ENCODE measurements around the gene MSH2. TPM values are rescaled to one million over a fixed set of nuclear protein-coding genes. Genes with fewer than 3 reads are reported as not detected.
"Not testable (repeated sequence)": the region's sequence is repeated elsewhere in the genome, so short reads cannot be mapped to it uniquely, and the experiment has no call there.

The MSH2 gene
- total RNA-seq, 2 donors from 2014 or later = 4.3 to 8.9 TPM

DNA sequence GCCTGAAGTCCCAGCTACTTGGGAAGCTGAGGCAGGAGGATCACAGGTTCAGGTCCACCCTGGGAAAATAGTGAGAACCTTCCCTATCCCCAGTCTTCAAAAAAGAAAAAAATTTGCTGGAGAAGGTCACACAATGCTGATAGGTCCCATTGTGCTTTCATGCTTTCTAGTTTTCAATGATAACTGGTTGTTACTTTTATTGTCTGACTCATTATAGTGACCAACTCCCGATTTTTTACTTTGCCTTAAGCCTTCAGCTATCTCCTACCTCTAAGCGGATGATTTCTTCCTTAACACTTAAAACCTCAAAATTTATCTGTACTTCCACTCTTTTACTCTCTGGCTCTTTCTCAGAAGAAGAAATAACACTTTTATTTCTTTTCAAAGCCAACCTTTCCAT, 17.3 kb downstream of the MSH2 start:
- H3K4me1 ChIP-seq = no peaks in the 10 kb centered on the region
- peaks cover 18% of the 10 kb centered on the region for H3K36me3 ChIP-seq
- DNase-seq (ENCODE audit: low spot score) = no peak
- TF ChIP-seq, protein P1, sequence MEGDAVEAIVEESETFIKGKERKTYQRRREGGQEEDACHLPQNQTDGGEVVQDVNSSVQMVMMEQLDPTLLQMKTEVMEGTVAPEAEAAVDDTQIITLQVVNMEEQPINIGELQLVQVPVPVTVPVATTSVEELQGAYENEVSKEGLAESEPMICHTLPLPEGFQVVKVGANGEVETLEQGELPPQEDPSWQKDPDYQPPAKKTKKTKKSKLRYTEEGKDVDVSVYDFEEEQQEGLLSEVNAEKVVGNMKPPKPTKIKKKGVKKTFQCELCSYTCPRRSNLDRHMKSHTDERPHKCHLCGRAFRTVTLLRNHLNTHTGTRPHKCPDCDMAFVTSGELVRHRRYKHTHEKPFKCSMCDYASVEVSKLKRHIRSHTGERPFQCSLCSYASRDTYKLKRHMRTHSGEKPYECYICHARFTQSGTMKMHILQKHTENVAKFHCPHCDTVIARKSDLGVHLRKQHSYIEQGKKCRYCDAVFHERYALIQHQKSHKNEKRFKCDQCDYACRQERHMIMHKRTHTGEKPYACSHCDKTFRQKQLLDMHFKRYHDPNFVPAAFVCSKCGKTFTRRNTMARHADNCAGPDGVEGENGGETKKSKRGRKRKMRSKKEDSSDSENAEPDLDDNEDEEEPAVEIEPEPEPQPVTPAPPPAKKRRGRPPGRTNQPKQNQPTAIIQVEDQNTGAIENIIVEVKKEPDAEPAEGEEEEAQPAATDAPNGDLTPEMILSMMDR (IDR thresholded peaks at IDR 0.05) = no peak
- no peak overlapping the region for H3K27ac ChIP-seq
- no peaks in the 10 kb centered on the region for H3K9me3 ChIP-seq
- H3K4me3 ChIP-seq = no peak overlapping the region
- no peaks in the 10 kb centered on the region for H3K27me3 ChIP-seq

DNA sequence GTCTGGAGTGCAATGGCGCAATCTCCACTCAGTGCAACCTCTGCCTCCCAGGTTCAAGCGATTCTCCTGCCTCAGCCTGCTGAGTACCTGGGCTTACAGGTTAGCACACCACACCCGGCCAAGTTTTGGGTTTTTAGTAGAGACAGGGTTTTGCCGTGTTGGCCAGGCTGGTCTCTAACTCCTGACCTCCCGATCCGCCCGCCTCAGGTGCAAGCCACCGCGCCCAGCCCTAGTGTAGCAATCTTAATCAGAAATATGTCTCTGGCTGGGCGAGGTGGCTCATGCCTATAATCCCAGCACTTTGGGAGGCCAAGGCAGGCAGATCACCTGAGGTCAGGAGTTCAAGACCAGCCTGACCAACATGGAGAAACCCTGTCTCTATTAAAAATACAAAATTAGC, 17.7 kb downstream of the MSH2 start:
- not testable (repeated sequence) for H3K4me1 ChIP-seq; DNase-seq (ENCODE audit: low spot score); H3K9me3 ChIP-seq; H3K27me3 ChIP-seq; H3K4me3 ChIP-seq; H3K27ac ChIP-seq
- H3K36me3 ChIP-seq = peaks cover 16% of the 10 kb centered on the region

DNA sequence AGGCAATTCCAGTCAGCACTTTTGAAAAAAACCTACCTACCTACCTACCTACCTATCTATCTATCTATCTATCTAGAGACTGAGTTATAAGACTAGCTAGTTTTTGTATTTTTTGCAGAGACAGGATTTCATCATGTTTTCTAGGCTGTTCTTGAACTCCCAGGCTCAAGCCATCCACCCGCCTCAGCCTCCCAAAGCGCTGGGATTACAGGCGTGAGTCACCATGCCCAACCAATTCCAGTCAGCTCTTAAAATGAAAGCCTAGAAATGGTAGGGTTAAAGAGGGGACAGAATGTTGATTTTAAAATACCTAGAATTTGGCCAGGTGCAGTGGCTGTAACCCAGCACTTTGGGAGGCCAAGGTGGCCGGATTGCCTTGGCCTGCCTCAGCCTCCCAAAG, 19.1 kb downstream of the MSH2 start:
- TF ChIP-seq, protein P1 (IDR thresholded peaks at IDR 0.05) = no peak
- Histone ChIP-seq H3K4me1 (no peaks in the 10 kb centered on the region), H3K27ac (no peak overlapping the region), H3K27me3 (no peaks in the 10 kb centered on the region), H3K36me3 (peaks cover 6% of the 10 kb centered on the region), H3K9me3 (no peaks in the 10 kb centered on the region), H3K4me3 (no peak overlapping the region)
- no peak for DNase-seq (ENCODE audit: low spot score)

DNA sequence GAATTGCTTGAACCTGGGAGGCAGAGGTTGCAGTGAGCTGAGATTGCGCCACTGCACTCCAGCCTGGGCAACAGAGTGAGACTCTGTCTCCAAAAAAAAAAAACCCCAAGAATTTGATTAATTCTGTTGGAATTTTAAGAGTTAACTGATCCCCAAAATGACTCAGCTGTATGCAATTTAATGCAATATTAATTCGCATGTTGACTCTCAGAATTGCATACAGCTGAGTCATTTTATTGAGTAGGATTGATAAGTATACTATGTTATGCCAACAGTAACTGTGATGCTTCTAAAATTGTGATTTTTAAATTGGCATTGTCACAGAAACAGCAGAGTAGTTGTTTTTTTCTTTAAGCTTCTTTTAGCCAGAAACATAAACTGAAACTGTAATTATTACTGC, 19.6 kb downstream of the MSH2 start:
- no peaks in the 10 kb centered on the region for H3K9me3 ChIP-seq
- TF ChIP-seq, protein P1 (IDR thresholded peaks at IDR 0.05) = no peak
- peaks cover under 1% of the 10 kb centered on the region for H3K36me3 ChIP-seq
- H3K27ac ChIP-seq = no peak overlapping the region
- H3K4me1 ChIP-seq = no peaks in the 10 kb centered on the region
- no peak overlapping the region for H3K4me3 ChIP-seq
- DNase-seq (ENCODE audit: low spot score) = no peak
- H3K27me3 ChIP-seq = no peaks in the 10 kb centered on the region

DNA sequence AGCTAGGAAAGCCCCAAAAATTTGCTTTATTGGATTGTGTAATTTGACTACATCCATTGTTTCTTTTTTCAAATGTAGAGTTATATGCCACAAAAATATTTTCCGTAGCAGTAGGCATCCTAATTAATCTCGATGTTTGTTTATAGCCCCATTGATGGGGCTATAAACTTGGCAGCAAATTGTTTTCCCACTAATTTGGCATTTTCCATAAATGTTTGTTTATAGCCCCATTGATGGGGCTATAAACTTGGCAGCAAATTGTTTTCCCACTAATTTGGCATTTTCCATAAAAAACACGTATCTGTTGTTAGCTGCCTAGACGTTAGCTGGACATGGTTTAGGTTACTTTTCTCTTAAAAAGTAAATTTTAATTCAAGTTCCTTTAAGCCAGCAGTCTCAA, 23.8 kb downstream of the MSH2 start:
- peaks cover 13% of the 10 kb centered on the region for H3K36me3 ChIP-seq
- TF ChIP-seq, protein P1 (IDR thresholded peaks at IDR 0.05) = no peak
- no peaks in the 10 kb centered on the region for H3K27me3 ChIP-seq
- no peak overlapping the region for H3K4me3 ChIP-seq
- no peaks in the 10 kb centered on the region for H3K9me3 ChIP-seq
- no peak for DNase-seq (ENCODE audit: low spot score)
- H3K4me1 ChIP-seq = no peaks in the 10 kb centered on the region
- H3K27ac ChIP-seq = no peak overlapping the region

DNA sequence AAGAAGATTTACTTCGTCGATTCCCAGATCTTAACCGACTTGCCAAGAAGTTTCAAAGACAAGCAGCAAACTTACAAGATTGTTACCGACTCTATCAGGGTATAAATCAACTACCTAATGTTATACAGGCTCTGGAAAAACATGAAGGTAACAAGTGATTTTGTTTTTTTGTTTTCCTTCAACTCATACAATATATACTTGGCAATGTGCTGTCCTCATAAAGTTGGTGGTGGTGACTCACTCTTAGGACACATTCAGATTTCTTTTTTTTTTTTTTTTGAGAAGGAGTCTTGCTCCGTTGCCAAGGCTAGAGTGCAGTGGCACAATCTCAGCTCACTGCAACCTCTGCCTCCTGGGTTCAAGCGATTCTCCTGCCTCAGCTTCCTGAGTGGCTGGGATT, 26.8 kb downstream of the MSH2 start:
- no peaks in the 10 kb centered on the region for H3K4me1 ChIP-seq
- TF ChIP-seq, protein P1 (IDR thresholded peaks at IDR 0.05) = no peak

DNA sequence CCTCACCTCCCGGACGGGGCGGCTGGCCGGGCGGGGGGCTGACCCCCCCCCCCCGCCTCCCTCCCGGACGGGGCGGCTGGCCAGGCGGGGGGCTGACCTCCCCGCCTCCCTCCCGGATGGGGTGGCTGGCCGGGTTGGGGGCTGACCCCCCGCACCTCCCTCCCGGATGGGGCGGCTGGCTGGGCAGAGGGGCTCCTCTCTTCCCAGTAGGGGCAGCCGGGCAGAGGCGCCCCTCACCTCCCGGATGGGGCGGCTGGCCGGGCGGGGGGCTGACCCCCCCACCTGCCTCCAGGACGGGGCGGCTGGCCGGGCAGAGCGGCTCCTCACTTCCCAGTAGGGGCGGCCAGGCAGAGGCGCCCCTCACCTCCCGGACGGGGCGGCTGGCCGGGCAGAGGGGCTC, 30.1 kb downstream of the MSH2 start:
- not testable (repeated sequence) for H3K9me3 ChIP-seq; H3K4me3 ChIP-seq; DNase-seq (ENCODE audit: low spot score); H3K27me3 ChIP-seq; H3K27ac ChIP-seq; H3K4me1 ChIP-seq
- H3K36me3 ChIP-seq = peaks cover 13% of the 10 kb centered on the region

More for the DNA sequence above, 26.8 kb downstream of the MSH2 start:
- Histone ChIP-seq H3K27ac (no peak overlapping the region), H3K27me3 (no peaks in the 10 kb centered on the region), H3K9me3 (no peaks in the 10 kb centered on the region), H3K4me3 (no peak overlapping the region), H3K36me3 (peaks cover 13% of the 10 kb centered on the region)
- DNase-seq (ENCODE audit: low spot score) = no peak

DNA sequence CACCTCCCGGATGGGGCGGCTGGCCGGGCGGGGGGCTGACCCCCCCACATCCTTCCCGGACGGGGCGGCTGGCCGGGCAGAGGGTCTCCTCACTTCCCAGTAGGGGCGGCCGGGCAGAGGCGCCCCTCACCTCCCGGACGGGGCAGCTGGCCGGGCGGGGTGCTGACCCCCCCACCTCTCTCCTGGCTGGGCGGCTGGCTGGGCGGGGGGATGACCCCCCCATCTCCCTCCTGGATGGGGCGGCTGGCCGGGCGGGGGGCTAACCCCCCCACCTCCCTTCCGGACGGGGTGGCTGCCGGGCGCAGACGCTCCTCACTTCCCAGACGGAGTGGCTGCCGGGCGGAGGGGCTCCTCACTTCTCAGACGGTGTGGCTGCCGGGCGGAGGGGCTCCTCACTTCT, 30.5 kb downstream of the MSH2 start:
- not testable (repeated sequence) for H3K9me3 ChIP-seq; H3K4me3 ChIP-seq; H3K4me1 ChIP-seq; H3K27ac ChIP-seq; H3K27me3 ChIP-seq; DNase-seq (ENCODE audit: low spot score)
- H3K36me3 ChIP-seq = peaks cover 13% of the 10 kb centered on the region

Data from right atrium auricular region (tissue), 2 donors.